NCI-H2227 treated with DMSO at 0.1 percent for 48 hours (cell line): ENCODE results near the gene PLEKHA3.
"Not testable (repeated sequence)": the region's sequence is repeated elsewhere in the genome, so short reads cannot be mapped to it uniquely, and the experiment has no call there.

ENCODE experiments used
- DNase-seq: peaks from one replicate; lab custom pipeline; 2025; lab: John Stamatoyannopoulos, UW

The PLEKHA3 gene

GRCh38 chr2:178480227-178481181 is at the start of gene PLEKHA3:
PLEKHA3 (plus strand) TSS chr2:178480457; CDS start chr2:178480870, 413 bp downstream.
- DNase-seq, result peak; percentile 93

DNA sequence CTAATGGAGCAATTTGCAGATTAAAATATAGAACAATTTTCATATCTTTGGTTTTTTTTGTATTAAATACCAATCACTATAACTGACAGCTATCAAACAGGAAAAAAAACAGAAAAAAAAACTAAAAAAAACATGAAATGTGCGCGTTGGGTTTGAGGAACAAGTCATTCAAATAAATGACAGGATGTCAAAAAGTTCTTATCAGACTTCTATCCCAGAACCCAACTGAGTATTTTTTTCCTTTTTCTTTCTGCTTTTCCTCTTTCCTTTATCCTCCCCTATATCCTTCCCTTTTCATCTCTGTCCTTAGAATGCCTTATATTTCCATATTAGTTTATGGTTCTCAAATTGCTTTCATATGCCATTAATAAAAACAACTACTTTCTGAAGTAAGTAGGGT is 43.6 kb upstream of the PLEKHA3 start:
- DNase-seq, result no peak

- DNase-seq, result no peak
Observed at GRCh38 chr2:178441426-178441825, 38.8 kb upstream of the PLEKHA3 start.

GRCh38 chr2:178448968-178449661 is 31.1 kb upstream of the PLEKHA3 start:
- DNase-seq, result no peak

- no peak for DNase-seq
Observed at GRCh38 chr2:178449700-178450523, 30.3 kb upstream of the PLEKHA3 start.

DNA sequence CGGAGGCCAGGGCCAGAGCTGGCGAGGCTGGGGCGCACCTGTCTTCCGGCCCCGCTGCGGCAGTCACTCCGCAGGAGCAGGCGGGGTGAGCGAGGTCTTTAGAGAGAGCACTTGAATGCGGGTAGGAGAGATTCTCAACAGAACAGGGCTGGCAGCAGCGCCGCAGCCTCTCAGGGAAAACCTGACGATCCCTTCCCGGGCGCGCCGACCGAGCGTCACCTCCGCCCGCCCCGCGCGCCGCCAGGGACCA is 29.8 kb upstream of the PLEKHA3 start:
- DNase-seq, result no peak

GRCh38 chr2:178450774-178451525 is 29.3 kb upstream of the PLEKHA3 start, which contains the start of the genes PJVK and PRKRA:
PJVK (plus strand) TSS chr2:178451378; CDS start chr2:178453410, 2,032 bp downstream.
PRKRA (minus strand) TSS chr2:178451175; CDS start chr2:178451030, 145 bp downstream.
- peak; percentile 99 for DNase-seq

GRCh38 chr2:178452334-178452733 is 27.9 kb upstream of the PLEKHA3 start:
- DNase-seq, result peak; percentile 51

GRCh38 chr2:178452870-178453269 is 27.4 kb upstream of the PLEKHA3 start:
- peak; percentile 64 for DNase-seq

GRCh38 chr2:178455947-178456346 is 24.3 kb upstream of the PLEKHA3 start:
- no peak for DNase-seq

DNA sequence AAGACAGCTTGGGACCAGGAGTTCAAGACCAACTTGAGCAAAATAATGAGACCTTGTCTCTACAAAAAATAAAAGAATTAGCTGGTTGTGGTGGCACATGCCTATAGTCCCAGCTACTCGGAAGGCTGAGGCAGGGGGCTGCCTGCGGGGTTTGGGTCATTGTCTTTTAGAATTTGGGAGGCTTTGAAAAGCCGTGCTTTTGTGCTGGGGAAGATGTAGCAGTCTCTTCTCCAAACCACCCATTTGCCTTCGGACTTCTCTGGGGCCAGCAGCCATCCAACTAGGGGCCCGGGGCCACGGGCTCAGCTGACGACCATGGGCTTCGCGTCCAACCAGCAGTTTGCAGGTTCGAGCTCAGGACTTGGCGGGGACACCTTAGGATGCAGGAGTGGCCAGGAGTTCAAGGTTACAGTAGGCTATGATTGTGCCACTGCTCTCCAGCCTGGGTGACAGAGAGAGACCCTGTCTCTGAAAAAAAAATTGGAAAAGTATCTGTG is 22.8 kb upstream of the PLEKHA3 start:
- DNase-seq, result no peak

- no peak for DNase-seq
Observed at GRCh38 chr2:178469219-178469849, 10.9 kb upstream of the PLEKHA3 start.

- not testable (repeated sequence) for DNase-seq
Observed at GRCh38 chr2:178471313-178471712, 8.9 kb upstream of the PLEKHA3 start.

GRCh38 chr2:178473373-178473772 is 6.9 kb upstream of the PLEKHA3 start:
- no peak for DNase-seq

DNA sequence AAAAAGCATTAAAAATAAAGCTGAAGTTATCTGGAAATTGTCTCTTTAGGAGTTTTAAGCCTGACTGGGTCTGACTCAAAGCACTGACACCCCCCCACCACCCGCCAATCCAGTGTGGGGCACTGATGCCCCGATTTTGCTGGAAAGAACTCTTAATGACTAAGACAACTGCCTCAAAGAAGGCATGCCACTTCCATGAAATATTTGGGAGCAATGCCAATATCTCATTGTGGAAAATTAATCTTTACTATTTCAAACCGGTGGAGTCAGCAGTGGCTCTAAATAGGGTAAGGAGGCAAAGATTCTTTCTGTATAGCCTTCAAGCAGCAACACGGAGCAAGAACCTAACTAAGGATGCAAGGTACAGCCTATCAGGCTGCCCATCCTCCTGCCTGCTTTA is 6.3 kb upstream of the PLEKHA3 start:
- DNase-seq, result no peak

DNA sequence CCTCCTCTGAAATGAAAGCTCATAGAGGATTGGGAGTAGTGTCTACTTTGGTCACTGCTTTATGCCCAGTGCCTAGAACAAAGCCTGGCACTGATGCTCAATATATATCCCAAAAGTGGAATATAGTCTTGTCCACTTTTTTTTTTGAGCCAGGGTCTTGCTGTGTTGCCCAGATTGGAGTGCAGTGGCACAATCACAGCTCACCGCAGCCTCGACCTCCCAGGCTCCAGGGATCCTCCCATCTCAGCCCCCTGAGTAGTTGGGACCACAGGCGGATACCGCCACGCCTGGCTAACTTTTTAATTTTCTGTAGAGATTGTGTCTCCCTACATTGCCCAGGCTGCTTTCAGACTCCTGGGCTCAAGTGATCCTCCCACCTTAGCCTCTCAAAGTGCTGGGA is 5.7 kb upstream of the PLEKHA3 start:
- no peak for DNase-seq

DNA sequence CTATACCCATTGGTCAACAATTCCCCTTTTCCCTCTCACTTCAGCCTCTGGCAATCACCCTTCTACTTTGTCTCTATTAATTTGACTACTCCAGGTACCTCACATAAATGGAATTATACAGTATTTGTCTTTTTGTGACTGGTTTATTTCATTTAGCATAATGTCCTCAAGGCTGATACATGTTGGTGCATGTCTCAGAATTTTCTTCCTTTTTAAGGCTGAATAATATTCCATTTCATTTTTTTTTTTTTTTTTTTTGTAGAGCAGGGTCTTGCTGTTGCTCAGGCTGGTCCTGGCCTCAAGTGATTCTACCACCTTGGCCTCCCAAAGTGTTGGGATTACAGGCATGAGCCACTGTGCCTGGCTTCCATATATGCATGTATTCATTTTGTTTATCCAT is 3.8 kb upstream of the PLEKHA3 start:
- DNase-seq, result no peak

DNA sequence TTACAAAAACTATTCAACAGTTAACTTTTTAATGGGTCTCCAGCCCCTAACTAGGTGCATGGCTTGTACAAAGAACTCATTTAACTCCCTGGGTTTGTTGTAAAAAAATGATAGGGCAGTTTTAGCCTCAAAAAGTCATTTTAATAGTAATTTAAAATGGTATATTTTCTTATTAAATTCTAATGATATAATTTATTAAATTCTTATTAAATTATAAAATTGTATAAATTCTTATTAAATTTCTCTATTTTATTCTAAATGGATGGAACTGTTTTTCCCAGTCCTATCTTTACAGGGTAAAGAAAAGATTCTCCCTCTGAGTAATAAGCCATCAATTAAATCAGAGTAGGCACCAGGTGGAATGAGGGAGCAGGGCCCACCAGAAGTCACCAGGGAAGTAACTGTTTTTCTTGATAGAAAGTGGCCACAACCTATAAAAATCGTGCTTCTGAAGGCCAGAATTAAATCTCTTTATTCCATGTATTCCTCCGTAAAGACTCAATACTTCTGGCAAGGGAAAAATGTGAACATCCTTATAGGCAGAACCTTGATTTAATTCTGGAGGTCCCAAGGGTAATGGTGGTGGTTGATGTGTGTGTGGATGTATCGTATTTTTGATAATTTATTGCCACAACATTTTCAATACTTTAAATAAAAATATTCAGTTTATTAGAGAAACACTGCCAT is 2.7 kb upstream of the PLEKHA3 start:
- DNase-seq, result no peak

- no peak for DNase-seq
Observed at GRCh38 chr2:178478130-178478438, 2.2 kb upstream of the PLEKHA3 start.
